Ishikawa (cell line): ENCODE results near the gene C16orf92.

Experiments used
- CEBPB ChIP-seq: IDR thresholded peaks from 2 replicates; pipeline ENCODE4 v1.6.1; 2012
- CREB1 ChIP-seq: IDR thresholded peaks from 2 replicates; pipeline ENCODE4 v1.6.1; 2012; ENCODE audit warnings: low read depth
- EP300 ChIP-seq: IDR thresholded peaks from 2 replicates; pipeline ENCODE4 v1.6.1; 2012; ENCODE audit warnings: borderline replicate concordance
- MAX ChIP-seq: IDR thresholded peaks from 2 replicates; pipeline ENCODE4 v1.6.1; 2012
- NFIC ChIP-seq: IDR thresholded peaks from 2 replicates; pipeline ENCODE4 v1.6.1; 2012
- REST ChIP-seq: IDR thresholded peaks from 2 replicates; pipeline ENCODE4 v1.6.1; 2012; ENCODE audit warnings: low read depth, mild to moderate bottlenecking
- TAF1 ChIP-seq: IDR thresholded peaks from 2 replicates; pipeline ENCODE4 v1.6.1; 2012; ENCODE audit warnings: low read depth, mild to moderate bottlenecking
- TCF12 ChIP-seq: IDR thresholded peaks from 2 replicates; pipeline ENCODE4 v1.6.1; 2012; ENCODE audit warnings: low read depth
- YY1 ChIP-seq: IDR thresholded peaks from 2 replicates; pipeline ENCODE4 v1.6.1; 2012; ENCODE audit warnings: low read depth
- ZBTB7A ChIP-seq: IDR thresholded peaks from 2 replicates; pipeline ENCODE4 v1.6.1; 2012; ENCODE audit warnings: low read depth
- TF ChIP-seq, protein P1 (sequence below): IDR thresholded peaks from 2 replicates; pipeline ENCODE4 v1.6.1; 2012

DNA sequence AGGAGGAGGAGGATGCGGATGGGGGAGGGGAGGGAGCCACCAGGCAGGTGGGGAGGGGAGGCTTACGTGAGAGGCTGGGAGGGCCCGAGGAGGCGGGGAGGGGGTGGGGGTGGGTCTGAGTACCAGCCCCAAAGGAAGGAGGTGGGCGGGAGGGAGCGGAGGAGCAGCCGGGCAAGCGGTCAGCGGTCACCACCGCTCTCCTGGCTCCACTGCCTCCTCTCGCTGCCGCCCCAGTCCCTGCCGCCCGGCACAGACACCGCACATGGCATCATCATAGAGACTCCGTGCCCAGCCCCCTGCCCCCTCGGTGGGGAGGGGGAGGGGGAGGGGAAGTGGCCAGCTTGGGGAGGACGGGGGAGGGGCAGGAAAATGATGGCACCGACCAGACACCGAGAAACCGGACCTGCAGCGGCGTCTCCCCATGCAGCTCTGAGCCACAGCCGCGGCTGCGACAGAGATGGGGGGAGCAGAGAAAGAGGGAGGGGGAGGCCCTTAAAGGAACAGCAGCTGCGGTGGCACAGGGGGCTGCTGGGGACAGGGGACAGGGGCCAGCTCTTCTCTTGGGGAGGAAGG, 7.9 kb downstream of the C16orf92 start, which contains the start of gene TLCD3B:
- no peak for TF ChIP-seq REST
- no peak for TF ChIP-seq TCF12
- TF ChIP-seq MAX, result no peak
- TF ChIP-seq TAF1, result no peak
- TF ChIP-seq EP300, result no peak
- no peak for TF ChIP-seq YY1
- no peak for TF ChIP-seq CEBPB
- TF ChIP-seq CREB1, result no peak
- no peak for TF ChIP-seq NFIC
- TF ChIP-seq ZBTB7A, result no peak
- TF ChIP-seq, protein P1, sequence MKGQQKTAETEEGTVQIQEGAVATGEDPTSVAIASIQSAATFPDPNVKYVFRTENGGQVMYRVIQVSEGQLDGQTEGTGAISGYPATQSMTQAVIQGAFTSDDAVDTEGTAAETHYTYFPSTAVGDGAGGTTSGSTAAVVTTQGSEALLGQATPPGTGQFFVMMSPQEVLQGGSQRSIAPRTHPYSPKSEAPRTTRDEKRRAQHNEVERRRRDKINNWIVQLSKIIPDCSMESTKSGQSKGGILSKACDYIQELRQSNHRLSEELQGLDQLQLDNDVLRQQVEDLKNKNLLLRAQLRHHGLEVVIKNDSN, result no peak
